OCI-LY1 (cell line): ENCODE measurements around the gene SLC16A2.

ENCODE experiments used
- H2AFZ ChIP-seq: fragments of 200-600 bp; sonication (generic), shearing (Covaris generic); 2 replicates; pipeline ENCODE4 v1.6.0; 2014; ENCODE audit warnings: antibody characterized with exemption, mild to moderate bottlenecking, low read length
- H3F3A ChIP-seq: fragments of 200-600 bp; sonication (generic), shearing (Covaris generic); 2 replicates; pipeline ENCODE4 v1.6.0; 2014; ENCODE audit warnings: mild to moderate bottlenecking, antibody characterized with exemption, low read length, moderate library complexity; ENCODE audit not compliant: insufficient read depth
- H3K27ac ChIP-seq: fragments of 200-600 bp; sonication (generic); 2 replicates; pipeline ENCODE4 v1.5.1; 2014; ENCODE audit warnings: low read length, mixed run types, mild to moderate bottlenecking, low read depth; ENCODE audit not compliant: poor library complexity, severe bottlenecking
- H3K27me3 ChIP-seq: fragments of 200-600 bp; sonication (generic); 2 replicates; pipeline ENCODE4 v1.6.0; 2014; ENCODE audit warnings: antibody characterized with exemption, mild to moderate bottlenecking, low read length, moderate library complexity; ENCODE audit not compliant: insufficient read depth
- H3K36me3 ChIP-seq: fragments of 200-600 bp; sonication (generic); 2 replicates; pipeline ENCODE4 v1.6.1; 2014; ENCODE audit warnings: mild to moderate bottlenecking, antibody characterized with exemption, low read length, moderate library complexity, mixed read lengths; ENCODE audit not compliant: insufficient read depth
- H3K4me1 ChIP-seq: fragments of 200-600 bp; sonication (generic); 2 replicates; pipeline ENCODE4 v1.5.1; 2014; ENCODE audit warnings: mild to moderate bottlenecking, low read length, moderate library complexity; ENCODE audit not compliant: insufficient read depth, severe bottlenecking
- H3K4me2 ChIP-seq: fragments of 200-600 bp; sonication (generic), shearing (Covaris generic); 2 replicates; pipeline ENCODE4 v1.6.1; 2014; ENCODE audit warnings: low read length
- H3K4me3 ChIP-seq: fragments of 200-600 bp; sonication (generic); 2 replicates; pipeline ENCODE4 v1.5.1; 2014; ENCODE audit warnings: low read length, low read depth, mild to moderate bottlenecking, mixed read lengths; ENCODE audit not compliant: poor library complexity, severe bottlenecking
- H3K79me2 ChIP-seq: fragments of 200-600 bp; shearing (Covaris generic); 2 replicates; pipeline ENCODE4 v1.6.1; 2016; ENCODE audit warnings: mixed run types, low read length, mixed read lengths; ENCODE audit not compliant: insufficient read depth
- H3K9ac ChIP-seq: fragments of 200-600 bp; sonication (generic), shearing (Covaris generic); 2 replicates; pipeline ENCODE4 v1.6.1; 2014; ENCODE audit warnings: mild to moderate bottlenecking, low read length, mixed read lengths
- H3K9me2 ChIP-seq: fragments of 200-600 bp; sonication (generic), shearing (Covaris generic); 2 replicates; pipeline ENCODE4 v1.6.1; 2014; ENCODE audit warnings: low read depth, mild to moderate bottlenecking, low read length, mixed read lengths
- H3K9me3 ChIP-seq: fragments of 200-600 bp; shearing (Covaris generic); 2 replicates; pipeline ENCODE4 v1.6.1; 2014; ENCODE audit warnings: low read length, mixed read lengths
- H4K20me1 ChIP-seq: fragments of 200-600 bp; sonication (generic), shearing (Covaris generic); 2 replicates; pipeline ENCODE4 v1.6.0; 2016; ENCODE audit warnings: mild to moderate bottlenecking, low read length; ENCODE audit not compliant: insufficient read depth
- EZH2 ChIP-seq: fragments of 200-600 bp; sonication (generic), shearing (Covaris generic); IDR thresholded peaks from 2 replicates; pipeline ENCODE4 v1.8.0; 2017; ENCODE audit warnings: borderline replicate concordance, mixed run types, mild to moderate bottlenecking, antibody characterized with exemption, low read length, moderate library complexity, mixed read lengths
- TF ChIP-seq, protein P1 (sequence below): fragments of 200-600 bp; sonication (generic), shearing (Covaris generic); IDR thresholded peaks from 2 replicates; pipeline ENCODE4 v1.5.1; 2017; ENCODE audit warnings: mild to moderate bottlenecking, antibody characterized with exemption, low read length, moderate library complexity, mixed read lengths

Gene SLC16A2

DNA sequence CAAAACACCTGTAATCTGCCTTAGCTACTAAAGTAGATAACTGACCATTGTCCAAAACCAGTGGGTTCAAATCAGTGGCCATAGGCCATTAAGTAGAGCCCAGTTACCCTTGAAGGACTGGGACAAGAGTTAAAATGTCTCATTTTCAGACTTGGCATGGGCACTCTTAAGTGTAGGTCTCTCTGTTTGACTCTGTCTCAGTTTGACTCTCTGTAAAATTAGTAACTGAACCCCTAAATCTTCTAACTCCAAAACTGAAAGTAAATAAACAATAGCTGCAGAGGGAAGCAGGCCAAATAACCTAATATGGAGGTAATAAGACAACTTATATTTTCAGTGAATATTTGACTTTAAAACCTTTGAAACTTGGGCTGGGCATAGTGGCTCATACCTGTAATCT, 89.1 kb downstream of the SLC16A2 start:
- Histone ChIP-seq H3K36me3 (no peaks in the 10 kb centered on the region), H3K9ac (no peak overlapping the region), H3F3A (no peaks in the 10 kb centered on the region), H3K9me2 (no peaks in the 10 kb centered on the region), H3K4me3 (no peak overlapping the region), H3K27me3 (no peaks in the 10 kb centered on the region), H3K9me3 (no peaks in the 10 kb centered on the region), H3K27ac (no peak overlapping the region), H2AFZ (no peak overlapping the region), H3K4me2 (no peak overlapping the region), H3K79me2 (no peaks in the 10 kb centered on the region), H4K20me1 (no peaks in the 10 kb centered on the region), H3K4me1 (no peaks in the 10 kb centered on the region)
- TF ChIP-seq, protein P1, sequence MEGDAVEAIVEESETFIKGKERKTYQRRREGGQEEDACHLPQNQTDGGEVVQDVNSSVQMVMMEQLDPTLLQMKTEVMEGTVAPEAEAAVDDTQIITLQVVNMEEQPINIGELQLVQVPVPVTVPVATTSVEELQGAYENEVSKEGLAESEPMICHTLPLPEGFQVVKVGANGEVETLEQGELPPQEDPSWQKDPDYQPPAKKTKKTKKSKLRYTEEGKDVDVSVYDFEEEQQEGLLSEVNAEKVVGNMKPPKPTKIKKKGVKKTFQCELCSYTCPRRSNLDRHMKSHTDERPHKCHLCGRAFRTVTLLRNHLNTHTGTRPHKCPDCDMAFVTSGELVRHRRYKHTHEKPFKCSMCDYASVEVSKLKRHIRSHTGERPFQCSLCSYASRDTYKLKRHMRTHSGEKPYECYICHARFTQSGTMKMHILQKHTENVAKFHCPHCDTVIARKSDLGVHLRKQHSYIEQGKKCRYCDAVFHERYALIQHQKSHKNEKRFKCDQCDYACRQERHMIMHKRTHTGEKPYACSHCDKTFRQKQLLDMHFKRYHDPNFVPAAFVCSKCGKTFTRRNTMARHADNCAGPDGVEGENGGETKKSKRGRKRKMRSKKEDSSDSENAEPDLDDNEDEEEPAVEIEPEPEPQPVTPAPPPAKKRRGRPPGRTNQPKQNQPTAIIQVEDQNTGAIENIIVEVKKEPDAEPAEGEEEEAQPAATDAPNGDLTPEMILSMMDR, result no peak
- no peak for TF ChIP-seq EZH2

DNA sequence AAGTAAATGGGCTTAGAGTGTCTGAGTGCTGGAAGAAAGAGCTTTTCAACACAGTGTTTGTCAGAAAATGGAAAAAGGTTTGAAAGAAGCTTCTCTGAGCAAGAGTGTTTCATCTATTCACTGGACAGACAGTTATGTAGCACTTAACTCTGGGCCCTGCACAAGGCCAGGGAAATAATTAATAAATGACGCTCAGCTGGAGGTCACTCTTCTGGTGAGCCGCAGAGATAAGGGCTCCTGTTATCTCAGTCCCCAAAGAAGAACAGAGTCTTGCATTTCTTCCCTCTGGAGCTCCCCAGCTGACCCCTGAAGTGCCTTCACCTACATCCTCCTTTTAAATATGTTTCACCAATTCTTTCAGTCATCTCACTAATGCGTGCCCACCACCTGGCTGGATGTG, 90.4 kb downstream of the SLC16A2 start:
- Histone ChIP-seq H3K4me1 (no peaks in the 10 kb centered on the region), H3F3A (no peaks in the 10 kb centered on the region)

DNA sequence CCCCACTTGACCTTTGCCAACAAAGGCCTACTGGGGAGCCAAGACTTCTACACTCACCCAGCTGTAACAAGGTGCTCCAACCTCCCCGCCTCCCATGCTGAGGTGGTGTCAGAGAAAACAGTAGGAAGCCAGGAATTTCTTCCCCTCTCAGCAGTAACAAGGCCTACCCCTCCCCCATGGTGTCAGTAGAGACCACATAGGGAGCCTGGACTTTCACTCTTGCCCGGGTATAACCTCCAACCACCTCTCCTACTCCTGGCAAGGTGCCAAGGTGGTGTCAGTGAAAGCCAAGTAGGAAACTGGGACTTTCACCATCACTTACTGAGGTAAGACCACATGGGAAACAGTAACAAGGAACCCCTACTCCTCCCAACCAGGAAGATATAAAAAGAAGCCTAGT, 93.1 kb downstream of the SLC16A2 start:
- Histone ChIP-seq H3K36me3 (no peaks in the 10 kb centered on the region), H3K9me3 (no peaks in the 10 kb centered on the region), H3F3A (no peaks in the 10 kb centered on the region), H3K4me2 (no peak overlapping the region), H3K27ac (no peak overlapping the region), H3K27me3 (no peaks in the 10 kb centered on the region), H3K9me2 (no peaks in the 10 kb centered on the region), H3K79me2 (no peaks in the 10 kb centered on the region), H4K20me1 (no peaks in the 10 kb centered on the region), H3K9ac (no peak overlapping the region), H2AFZ (no peak overlapping the region), H3K4me1 (no peaks in the 10 kb centered on the region), H3K4me3 (no peak overlapping the region)
- TF ChIP-seq EZH2, result no peak
- TF ChIP-seq, protein P1, result no peak

More for the DNA sequence above, 90.4 kb downstream of the SLC16A2 start:
- no peak overlapping the region for H3K4me2 ChIP-seq
- no peak overlapping the region for H2AFZ ChIP-seq
- H3K9ac ChIP-seq, result no peak overlapping the region
- H3K27ac ChIP-seq, result no peak overlapping the region
- TF ChIP-seq, protein P1, result no peak
- no peaks in the 10 kb centered on the region for H4K20me1 ChIP-seq
- H3K9me2 ChIP-seq, result no peaks in the 10 kb centered on the region
- H3K27me3 ChIP-seq, result no peaks in the 10 kb centered on the region
- H3K79me2 ChIP-seq, result no peaks in the 10 kb centered on the region
- H3K36me3 ChIP-seq, result no peaks in the 10 kb centered on the region
- H3K4me3 ChIP-seq, result no peak overlapping the region
- no peaks in the 10 kb centered on the region for H3K9me3 ChIP-seq
